ENCODE measurements around the gene TLCD3A.

DNA sequence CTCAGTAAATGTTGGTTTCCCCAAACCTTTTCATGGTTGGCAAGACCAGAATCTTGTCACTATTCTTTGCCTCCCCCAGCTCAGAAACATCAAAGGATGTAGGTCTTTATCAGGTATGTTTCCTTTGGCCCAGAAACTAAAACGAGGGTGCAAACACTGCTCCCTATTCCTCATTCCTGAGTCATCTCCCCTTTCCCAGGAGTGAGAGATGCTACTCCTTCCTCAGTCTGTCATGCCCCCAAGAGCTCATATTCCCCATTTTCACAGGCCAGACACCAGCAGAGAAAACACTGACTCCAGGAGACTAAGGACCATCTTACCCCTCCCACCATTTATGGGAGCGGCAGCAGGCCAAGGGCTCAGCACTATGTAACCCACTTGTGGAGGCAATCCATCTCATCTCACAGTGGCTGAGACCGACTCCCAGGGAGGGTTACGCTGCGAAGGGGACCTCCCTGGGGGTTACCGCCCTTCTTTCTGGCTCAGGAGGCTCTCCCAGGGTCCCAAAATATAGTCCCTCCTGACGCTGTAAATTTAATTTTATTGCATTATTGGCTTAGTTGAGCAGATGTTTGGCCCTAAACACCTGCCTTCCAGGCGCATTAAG lies 18.1 kb downstream of the TLCD3A start:
- no peak for TF ChIP-seq YY1 (IDR thresholded peaks at IDR 0.05; ENCODE audit: insufficient read depth, insufficient read length)
- TF ChIP-seq ZNF274 (IDR thresholded peaks at IDR 0.05; ENCODE audit: low read depth, low read length): no peak
- TF ChIP-seq SUZ12 (IDR thresholded peaks at IDR 0.05; ENCODE audit: extremely low read depth, insufficient read depth, insufficient read length): no peak

Data from NT2/D1 (cell line).